HG03520 (cell line): ENCODE data around the gene CSNK2B.
A peak's percentile ranks its signal among the peaks of the same experiment; 100 is the strongest.

Experiments used
- ATAC-seq: cut with Tn5 transposase; IDR thresholded peaks from one replicate; pipeline ENCODE4 v1.9.1; 2021; ENCODE audit warnings: mild to moderate bottlenecking, moderate library complexity; ENCODE audit not compliant: unreplicated experiment

The CSNK2B gene

DNA sequence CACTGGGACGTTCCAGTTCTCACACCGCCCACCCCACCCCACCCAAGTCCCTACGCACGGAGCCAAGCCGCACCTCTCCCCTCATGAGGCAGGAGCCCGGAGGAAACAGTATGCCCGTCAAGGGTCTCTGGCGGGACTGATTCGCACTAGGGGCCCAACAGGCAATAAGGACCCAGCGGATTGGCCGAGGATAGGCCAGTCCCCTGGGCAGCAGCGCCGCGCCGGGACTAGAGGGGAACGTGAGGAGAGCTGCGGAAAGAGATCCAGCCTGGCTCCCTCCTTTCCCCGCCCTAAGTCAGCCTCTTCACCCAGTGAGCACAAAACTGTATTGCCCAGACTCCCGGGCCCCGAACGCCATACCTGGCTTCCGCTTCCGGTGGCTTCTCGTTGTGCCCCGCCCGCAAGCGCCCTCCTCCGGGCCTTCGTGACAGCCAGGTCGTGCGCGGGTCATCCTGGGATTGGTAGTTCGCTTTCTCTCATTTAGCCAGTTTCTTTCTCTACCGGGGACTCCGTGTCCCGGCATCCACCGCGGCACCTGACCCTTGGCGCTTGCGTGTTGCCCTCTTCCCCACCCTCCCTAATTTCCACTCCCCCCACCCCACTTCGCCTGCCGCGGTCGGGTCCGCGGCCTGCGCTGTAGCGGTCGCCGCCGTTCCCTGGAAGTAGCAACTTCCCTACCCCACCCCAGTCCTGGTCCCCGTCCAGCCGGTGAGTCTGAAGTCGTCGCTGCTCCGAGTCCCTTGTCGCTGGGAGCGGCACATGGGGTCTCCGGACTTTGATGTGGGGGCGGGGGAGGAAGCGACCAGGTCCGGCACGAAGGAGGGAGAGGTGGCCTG, at the start of gene CSNK2B:
Gene CSNK2B (plus strand): TSS at position 580 of the 836 bp plus-strand sequence. CDS start 752 bp downstream, outside the sequence.
- ATAC-seq, result peak; percentile 72

DNA sequence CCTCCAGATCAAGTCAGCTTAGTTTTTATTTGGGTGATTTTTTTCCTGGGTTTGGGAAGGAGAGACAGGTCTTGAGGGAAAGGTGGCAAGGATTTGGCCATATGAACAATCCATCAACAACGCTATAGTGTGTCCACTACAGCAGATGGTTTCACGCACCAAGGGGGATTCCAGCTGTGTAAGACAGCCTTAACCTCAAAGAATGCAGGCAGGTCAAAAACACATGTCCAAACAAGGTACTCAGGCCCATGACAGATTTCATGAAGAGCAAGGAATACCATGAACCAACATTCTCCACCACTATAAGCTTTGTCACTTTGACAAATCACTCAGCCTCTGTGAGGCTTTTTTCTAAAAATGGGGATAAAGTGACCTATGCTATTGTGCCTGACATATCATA, 48.9 kb upstream of the CSNK2B start:
- no peak for ATAC-seq

DNA sequence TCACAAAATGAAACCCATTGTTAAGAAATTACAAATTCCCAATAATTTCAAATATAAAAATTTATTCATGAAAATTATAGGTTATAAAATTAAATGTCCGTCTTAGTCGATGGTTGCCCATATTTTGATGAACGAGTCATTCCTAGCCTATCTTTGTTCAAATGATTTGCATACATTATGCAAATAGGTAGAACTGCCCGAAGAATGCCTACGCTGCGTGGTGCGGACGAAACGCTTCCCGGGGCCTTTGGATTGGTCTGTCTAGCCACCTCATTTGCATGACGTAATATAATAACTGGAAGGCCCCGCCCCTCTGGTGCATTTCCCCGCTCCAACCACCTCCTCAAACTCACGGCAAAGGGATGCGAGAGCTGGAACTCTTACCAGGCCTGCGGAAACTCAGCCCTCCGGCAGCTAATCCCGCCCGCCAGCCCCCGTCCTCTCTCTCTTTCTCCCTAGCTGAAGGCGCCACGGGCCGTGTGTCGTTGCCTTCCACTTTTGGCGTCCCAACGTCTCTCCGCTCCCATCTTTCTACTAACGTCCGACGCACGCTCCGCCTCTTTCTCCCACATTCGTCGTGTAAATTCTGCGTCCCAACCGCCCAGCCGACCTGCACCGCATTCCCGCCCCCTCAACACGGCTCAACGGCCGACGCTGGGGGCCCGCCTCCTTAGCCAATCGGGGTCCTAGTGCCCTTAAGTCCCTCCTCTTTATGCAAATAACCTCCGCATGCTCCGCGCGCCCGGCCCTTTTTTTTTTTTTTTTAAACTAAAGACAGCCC, 45.9 kb upstream of the CSNK2B start:
- peak; percentile 67 for ATAC-seq

DNA sequence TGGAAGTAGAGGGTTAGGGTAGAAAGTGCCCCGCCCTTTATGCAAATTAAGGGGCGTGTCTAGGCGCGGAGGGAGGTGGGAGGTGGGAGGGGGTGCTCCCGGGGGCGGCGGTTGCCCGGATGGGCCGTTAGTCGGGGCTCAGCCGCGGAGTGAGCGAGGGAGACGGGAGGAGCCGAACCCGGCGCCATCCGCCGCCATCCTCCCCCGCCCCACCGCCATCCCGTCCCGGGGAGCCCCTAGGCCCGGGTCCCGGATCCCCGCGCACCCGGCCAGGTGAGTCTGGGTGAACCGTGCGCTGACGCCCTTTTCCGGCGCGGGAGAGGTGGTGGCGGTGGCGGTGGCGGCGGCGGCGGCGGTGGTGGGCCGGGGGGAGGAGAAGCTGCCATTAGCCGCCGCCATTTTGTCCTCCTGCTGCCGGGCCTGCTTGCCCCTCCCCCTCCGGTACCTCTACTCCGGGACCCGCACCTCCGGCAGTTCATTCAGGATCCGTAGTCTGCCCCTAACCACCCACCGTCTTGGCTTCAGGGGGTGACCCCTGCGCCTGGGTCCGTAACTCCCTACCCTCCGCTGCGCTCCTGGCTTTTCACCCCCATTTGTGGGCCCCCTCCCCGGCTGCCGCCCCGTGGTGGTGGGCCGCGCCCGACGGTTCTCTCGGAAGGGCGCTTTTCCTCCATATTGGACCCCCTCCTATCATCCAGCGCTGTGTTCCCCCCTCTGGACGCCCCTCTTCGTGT, 45.1 kb upstream of the CSNK2B start, which contains the start of gene PRRC2A:
Gene PRRC2A (plus strand): TSS at position 130 of the 734 bp plus-strand sequence. CDS start 2,075 bp downstream, outside the sequence.
- peak; percentile 37 for ATAC-seq

DNA sequence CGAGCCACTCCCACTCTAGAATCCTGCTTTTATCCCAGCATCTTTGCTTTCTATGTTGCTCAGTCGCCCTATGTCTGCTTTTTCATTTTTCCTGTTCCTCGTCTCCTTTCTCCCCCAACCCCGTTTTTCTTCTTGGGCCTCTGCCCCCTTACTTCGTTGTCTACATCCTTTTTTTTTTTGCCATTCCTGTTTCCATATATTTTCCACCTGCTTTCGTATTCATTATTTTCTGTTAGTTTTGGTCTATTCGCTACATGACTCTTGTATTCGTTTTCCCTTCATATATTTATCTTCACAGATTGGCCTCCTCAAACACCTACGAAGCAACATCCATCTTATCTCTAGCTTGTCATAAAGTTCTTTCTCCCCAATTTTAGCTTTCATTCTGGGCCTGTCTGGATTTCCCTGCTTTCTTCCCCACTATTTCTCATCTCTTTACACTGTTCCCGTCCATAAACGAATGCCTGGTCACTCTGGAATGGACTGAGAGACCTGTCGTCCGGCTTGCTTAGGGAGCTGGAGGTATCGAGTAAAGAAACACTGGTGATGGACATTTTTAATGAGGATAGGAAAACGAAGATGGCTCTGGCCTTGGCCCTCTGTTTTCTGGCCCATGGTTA, 44.5 kb upstream of the CSNK2B start:
- ATAC-seq, result no peak

DNA sequence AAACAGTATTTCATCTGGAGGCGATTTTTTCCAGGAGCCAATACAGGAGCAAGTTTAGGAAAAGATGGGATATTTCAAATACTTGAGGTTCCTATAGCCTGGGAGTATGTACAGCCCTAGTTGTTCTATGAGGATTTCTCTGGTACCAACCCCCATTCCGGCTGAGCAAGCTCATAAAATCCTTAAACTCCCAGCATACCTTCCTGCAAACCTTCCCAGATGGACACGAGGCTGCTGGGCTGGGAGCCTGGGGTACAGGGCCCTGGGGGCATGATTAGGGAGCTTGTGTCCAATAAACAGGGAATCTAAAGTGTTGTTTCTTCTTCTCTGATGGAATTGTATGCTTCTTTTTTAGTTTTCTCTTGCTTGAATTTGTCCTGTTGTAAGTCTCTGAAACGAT, 43.9 kb upstream of the CSNK2B start:
- no peak for ATAC-seq

DNA sequence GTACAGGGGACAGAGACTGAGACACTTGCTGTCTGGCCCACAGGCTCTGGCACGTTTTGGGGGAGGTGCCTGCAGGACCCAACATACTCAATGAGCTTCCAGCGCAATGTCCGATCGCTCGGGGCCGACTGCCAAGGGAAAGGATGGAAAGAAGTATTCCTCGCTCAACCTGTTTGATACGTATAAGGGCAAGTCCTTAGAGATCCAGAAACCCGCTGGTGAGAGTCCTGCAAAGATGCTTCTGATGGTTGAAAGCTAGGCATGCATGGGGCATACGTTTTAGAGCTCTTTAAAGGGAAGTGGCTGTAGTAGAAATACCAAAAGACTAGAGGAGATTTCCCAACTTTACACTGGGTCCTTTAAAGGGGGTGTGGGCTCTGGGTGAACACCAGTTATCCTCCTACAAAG, 43.2 kb upstream of the CSNK2B start:
- ATAC-seq, result no peak

DNA sequence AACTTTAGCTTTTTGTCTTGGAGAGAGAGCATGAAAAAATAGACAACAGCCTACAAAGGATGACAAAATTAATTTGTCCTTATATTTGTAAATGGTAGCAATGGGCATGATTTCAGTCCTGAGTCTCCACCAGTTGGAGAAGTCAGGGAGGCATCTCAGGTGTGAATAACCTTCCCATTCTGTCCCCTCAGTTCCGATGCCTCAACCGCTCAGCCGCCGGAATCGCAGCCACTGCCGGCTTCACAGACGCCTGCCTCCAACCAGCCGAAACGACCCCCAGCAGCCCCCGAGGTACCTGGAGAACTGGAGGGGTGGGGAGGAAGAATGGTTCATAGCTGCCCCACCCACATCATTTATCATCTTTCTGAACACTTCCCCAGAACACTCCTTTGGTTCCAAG, 41.8 kb upstream of the CSNK2B start:
- no peak for ATAC-seq

DNA sequence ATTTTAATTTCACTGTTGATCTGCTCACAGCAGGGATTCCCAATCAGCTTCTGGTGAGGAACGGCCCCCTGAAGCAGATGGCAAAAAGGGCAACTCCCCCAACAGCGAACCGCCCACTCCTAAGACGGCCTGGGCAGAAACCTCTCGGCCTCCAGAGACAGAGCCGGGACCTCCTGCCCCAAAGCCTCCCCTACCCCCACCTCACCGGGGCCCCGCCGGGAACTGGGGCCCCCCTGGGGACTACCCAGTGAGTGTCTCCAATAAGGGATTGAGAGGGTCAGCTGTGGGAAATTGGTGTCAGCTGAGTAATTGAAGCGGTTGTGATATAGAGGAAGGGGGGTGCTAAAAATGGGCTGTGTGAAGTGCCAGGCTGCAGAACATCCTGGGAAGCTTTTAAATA, 38.9 kb upstream of the CSNK2B start:
- ATAC-seq, result no peak

DNA sequence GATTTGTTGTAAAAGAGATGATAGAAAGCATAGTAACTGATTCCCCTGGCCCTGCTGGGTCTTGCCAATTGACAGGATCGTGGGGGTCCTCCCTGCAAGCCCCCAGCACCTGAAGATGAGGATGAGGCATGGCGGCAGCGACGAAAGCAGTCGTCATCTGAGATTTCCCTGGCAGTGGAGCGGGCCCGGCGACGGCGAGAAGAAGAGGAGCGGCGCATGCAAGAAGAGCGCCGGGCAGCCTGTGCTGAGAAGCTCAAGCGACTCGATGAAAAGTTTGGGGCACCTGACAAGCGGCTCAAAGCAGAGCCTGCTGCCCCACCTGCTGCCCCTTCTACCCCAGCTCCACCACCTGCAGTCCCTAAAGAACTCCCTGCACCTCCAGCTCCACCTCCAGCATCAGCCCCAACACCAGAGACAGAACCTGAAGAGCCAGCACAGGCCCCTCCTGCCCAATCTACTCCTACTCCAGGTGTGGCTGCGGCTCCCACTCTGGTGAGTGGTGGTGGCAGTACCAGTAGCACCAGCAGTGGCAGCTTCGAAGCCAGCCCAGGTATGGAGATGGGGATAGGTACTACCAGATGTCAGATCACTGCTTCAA, 38.1 kb upstream of the CSNK2B start:
- ATAC-seq, result no peak

DNA sequence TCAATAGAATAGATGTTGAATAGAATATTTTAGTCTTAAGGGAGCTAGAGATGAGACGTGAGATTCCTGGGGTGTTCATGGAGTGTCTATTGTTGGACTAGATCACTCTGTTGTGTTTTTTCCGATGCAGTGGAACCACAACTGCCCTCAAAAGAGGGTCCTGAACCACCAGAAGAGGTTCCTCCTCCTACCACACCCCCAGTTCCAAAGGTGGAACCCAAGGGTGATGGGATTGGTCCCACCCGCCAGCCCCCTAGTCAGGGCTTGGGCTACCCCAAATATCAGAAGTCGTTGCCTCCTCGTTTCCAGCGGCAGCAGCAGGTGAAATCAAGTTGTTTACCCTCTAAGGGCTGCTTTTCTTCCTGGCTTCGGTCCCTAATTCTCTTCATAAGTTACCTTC, 36.9 kb upstream of the CSNK2B start:
- ATAC-seq, result no peak

DNA sequence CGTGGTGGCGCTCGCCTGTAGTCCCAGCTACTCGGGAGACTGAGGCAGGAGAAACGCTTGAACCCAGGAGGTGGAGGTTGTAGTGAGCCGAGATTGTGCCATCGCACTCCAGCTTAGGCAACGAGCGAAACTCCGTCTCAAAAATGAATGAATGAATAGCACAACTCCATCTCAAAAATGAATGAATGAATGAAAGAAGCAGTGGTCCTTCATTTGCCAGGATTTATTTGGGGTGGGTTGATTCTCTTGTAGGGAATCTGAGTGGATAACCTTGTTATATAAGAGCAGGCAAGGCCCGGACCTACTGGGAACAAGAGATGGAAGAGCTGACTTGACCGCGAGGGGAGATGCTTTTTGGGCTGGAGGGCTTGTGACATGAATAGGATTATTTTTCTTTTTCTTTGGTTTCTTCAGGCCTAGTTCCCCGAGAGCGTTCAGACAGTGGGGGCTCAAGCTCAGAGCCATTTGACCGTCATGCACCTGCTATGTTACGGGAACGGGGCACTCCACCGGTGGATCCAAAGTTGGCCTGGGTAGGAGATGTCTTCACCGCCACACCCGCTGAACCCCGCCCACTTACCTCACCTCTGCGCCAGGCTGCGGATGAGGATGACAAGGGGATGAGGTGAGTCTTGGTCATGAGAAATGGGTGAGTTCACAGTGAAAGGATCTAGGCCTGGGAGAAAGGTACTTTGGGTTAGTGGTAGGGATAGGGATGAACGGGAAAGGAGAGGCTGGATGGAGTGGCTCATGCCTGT, 35.5 kb upstream of the CSNK2B start:
- no peak for ATAC-seq

DNA sequence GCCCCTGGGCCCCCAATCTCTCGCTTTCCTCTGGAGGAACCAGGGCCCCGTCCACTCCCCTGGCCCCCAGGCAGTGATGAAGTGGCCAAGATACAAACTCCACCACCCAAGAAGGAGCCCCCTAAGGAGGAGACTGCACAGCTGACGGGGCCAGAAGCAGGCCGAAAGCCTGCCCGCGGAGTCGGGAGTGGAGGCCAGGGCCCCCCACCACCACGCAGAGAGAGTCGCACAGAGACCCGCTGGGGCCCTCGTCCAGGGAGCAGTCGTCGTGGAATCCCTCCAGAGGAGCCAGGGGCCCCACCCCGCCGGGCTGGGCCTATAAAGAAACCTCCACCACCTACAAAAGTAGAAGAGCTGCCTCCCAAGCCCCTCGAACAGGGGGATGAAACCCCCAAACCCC, 34.7 kb upstream of the CSNK2B start:
- no peak for ATAC-seq

DNA sequence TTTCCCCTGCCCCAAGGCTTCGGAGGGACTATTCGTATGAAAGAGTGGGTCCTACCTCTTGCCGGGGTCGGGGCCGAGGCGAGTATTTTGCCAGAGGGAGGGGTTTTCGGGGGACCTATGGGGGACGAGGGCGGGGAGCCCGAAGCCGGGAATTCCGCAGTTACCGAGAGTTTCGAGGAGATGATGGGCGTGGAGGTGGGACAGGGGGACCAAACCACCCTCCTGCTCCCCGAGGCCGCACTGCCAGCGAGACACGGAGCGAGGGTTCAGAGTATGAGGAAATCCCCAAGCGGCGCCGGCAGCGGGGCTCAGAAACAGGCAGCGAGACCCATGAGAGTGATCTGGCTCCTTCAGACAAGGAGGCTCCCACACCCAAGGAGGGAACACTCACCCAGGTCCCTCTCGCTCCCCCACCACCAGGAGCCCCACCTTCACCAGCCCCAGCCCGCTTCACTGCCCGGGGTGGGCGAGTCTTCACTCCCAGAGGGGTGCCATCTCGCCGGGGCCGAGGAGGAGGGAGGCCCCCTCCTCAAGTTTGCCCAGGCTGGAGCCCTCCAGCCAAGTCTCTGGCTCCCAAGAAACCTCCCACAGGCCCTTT, 34.1 kb upstream of the CSNK2B start:
- ATAC-seq, result no peak

DNA sequence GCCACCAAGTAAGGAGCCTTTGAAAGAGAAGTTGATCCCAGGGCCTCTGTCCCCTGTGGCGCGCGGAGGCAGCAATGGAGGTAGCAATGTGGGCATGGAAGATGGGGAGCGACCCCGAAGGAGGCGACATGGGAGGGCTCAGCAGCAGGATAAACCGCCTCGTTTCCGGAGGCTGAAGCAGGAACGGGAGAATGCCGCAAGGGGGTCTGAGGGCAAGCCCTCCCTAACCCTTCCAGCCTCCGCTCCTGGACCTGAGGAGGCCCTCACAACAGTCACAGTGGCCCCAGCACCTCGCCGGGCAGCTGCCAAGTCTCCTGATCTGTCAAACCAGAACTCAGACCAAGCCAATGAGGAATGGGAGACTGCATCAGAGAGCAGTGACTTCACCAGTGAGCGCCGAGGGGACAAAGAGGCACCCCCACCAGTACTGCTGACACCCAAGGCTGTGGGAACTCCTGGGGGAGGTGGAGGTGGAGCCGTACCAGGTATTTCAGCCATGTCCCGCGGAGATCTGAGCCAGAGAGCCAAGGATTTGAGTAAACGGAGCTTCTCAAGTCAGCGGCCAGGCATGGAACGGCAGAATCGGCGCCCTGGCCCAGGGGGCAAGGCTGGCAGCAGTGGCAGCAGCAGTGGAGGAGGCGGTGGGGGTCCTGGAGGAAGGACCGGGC, 33.5 kb upstream of the CSNK2B start:
- no peak for ATAC-seq

DNA sequence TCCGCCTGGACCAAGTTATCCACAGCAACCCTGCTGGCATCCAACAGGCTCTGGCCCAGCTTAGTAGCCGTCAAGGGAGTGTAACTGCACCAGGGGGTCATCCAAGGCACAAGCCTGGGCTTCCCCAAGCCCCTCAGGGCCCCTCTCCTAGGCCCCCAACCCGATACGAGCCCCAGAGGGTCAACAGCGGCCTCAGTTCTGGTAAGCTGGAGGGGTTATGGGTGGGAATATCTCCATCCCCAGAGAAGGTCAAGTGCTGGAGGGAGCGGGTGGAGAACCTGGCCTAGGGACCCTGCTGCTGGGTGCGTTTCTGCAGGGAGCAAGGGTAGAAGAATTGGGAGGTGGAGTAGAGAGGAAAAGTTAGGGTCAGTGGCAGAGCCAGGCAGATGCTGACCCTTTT, 32.4 kb upstream of the CSNK2B start:
- ATAC-seq, result no peak

DNA sequence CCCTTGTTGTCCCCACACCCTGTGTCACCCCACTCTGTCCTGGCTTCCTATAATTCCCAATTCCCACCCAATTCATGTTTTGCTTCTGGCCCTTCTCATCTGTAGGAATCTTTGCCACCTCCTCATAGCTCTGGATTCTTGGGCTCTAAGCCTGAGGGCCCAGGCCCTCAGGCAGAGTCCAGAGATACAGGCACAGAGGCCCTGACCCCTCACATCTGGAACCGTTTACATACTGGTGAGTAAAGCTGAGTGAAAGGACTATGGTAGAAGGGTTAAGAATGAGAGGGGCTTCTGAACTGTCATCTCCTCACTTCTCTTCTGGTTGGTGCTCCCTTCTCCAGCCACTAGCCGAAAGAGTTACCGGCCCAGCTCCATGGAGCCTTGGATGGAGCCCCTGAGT, 31.7 kb upstream of the CSNK2B start:
- ATAC-seq, result no peak

DNA sequence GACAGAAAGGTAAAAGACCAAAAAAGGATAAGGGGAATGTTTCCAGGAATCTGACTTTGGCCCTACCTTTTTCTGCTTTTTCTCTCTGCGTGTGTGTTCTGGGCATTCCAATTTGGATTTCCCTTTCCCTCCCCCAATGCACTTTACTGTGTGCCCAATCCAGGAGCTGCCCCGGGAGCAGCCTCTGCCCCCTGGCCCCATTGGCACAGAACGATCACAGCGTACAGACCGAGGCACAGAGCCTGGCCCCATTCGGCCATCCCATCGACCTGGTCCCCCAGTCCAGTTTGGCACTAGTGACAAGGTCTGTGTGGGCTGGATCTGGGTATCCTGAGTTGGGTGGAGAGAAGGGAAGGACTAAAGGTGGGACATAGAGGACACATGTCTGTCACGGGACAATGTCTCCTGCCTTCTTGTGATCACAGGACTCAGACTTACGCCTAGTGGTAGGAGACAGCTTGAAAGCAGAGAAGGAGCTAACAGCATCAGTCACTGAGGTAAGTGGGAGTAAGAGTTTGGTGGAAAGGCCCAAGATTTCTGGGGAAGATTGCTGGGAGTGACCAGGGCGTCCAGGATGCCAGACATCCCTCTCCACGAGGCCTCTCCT, 30.8 kb upstream of the CSNK2B start:
- no peak for ATAC-seq
